GM23338 (cell line): ENCODE measurements around the gene NCAPD3. TPM values are rescaled to one million over a fixed set of nuclear protein-coding genes. Genes with fewer than 3 reads are reported as not detected.

Experiments used
- ATAC-seq: fragments of 200-7000 bp; cut with Tn5 transposase; 3 replicates; pipeline ENCODE4 v1.9.1; 2020
- DNase-seq: peaks from one replicate; pipeline ENCODE4 v3.0.0-alpha.2; 2015; ENCODE audit warnings: low spot score
- H2AFZ ChIP-seq: fragments of 200-600 bp; sonication (generic); 2 replicates; pipeline ENCODE4 v1.8.0; 2016; ENCODE audit warnings: antibody characterized with exemption, mild to moderate bottlenecking, moderate library complexity
- H3F3A ChIP-seq: fragments of 200-600 bp; sonication (generic); replicated peaks from 2 replicates; pipeline ENCODE4 v1.8.0; 2017; ENCODE audit warnings: antibody characterized with exemption, mixed run types, low read depth
- H3K27ac ChIP-seq: fragments of 200-600 bp; sonication (generic); 2 replicates; pipeline ENCODE4 v1.6.1; 2016; ENCODE audit warnings: low read depth
- H3K27me3 ChIP-seq: fragments of 200-600 bp; sonication (generic); 2 replicates; pipeline ENCODE4 v1.8.0; 2016; ENCODE audit warnings: mild to moderate bottlenecking, mixed run types, moderate library complexity; ENCODE audit not compliant: insufficient read depth
- H3K36me3 ChIP-seq: fragments of 200-600 bp; sonication (generic); 2 replicates; pipeline ENCODE4 v1.8.0; 2016; ENCODE audit warnings: mild to moderate bottlenecking; ENCODE audit not compliant: insufficient read depth
- H3K4me1 ChIP-seq: fragments of 200-600 bp; sonication (generic); 2 replicates; pipeline ENCODE4 v1.8.0; 2016; ENCODE audit warnings: mild to moderate bottlenecking, moderate library complexity; ENCODE audit not compliant: insufficient read depth
- H3K4me2 ChIP-seq: fragments of 200-600 bp; sonication (generic); 2 replicates; pipeline ENCODE4 v1.7.1; 2017; ENCODE audit warnings: mixed run types
- H3K4me3 ChIP-seq: fragments of 200-600 bp; sonication (generic); 2 replicates; pipeline ENCODE4 v1.6.1; 2016; ENCODE audit warnings: mixed run types
- H3K79me2 ChIP-seq: fragments of 200-600 bp; sonication (generic); replicated peaks from 2 replicates; pipeline ENCODE4 v1.8.0; 2017; ENCODE audit warnings: mild to moderate bottlenecking; ENCODE audit not compliant: insufficient read depth
- H3K9me2 ChIP-seq: fragments of 200-600 bp; sonication (generic); 2 replicates; pipeline ENCODE4 v1.8.0; 2017; ENCODE audit not compliant: insufficient read depth
- H4K20me1 ChIP-seq: fragments of 200-600 bp; sonication (generic); replicated peaks from 2 replicates; pipeline ENCODE4 v1.8.0; 2017; ENCODE audit warnings: mild to moderate bottlenecking; ENCODE audit not compliant: insufficient read depth
- H3K27ac Mint-ChIP-seq: 2 replicates; pipeline ENCODE4 v1.8.0; 2020; ENCODE audit warnings: inconsistent platforms, mild to moderate bottlenecking, moderate library complexity, mixed read lengths
- H3K27me3 Mint-ChIP-seq: 3 replicates; pipeline ENCODE4 v1.8.0; 2022; ENCODE audit warnings: low read depth, mild to moderate bottlenecking, moderate library complexity, mixed read lengths, inconsistent platforms; ENCODE audit not compliant: insufficient read depth, poor library complexity
- H3K36me3 Mint-ChIP-seq: 3 replicates; pipeline ENCODE4 v1.8.0; 2021; ENCODE audit warnings: low read depth, mild to moderate bottlenecking, inconsistent platforms, moderate library complexity, mixed read lengths
- H3K4me1 Mint-ChIP-seq: 3 replicates; pipeline ENCODE4 v1.8.0; 2020; ENCODE audit warnings: mild to moderate bottlenecking, inconsistent platforms, mixed read lengths
- H3K4me3 Mint-ChIP-seq: 3 replicates; pipeline ENCODE4 v1.8.0; 2021; ENCODE audit warnings: moderate library complexity, mild to moderate bottlenecking, inconsistent platforms, mixed read lengths
- H3K9me3 Mint-ChIP-seq: 3 replicates; pipeline ENCODE4 v1.8.0; 2020; ENCODE audit warnings: moderate library complexity, mild to moderate bottlenecking, inconsistent platforms, mixed read lengths
- CREB1 ChIP-seq: fragments of 250-450 bp; sonication (Bioruptor Pico); IDR thresholded peaks from 2 replicates; pipeline ENCODE4 v1.5.0; 2020; ENCODE audit warnings: low read depth, mild to moderate bottlenecking, moderate library complexity
- CTCF ChIP-seq, 2 experiments: fragments of 200-600 bp in 1 of 2; sonication (generic) in 1 of 2; conservative IDR thresholded peaks; 2 replicates each; pipeline versions ENCODE4 v1.5.1 to v1.6.1; 2016 to 2017; ENCODE audit warnings: antibody characterized with exemption in 2 of 2, low read depth in 2 of 2, mild to moderate bottlenecking in 2 of 2, moderate library complexity in 1 of 2
- ETS1 ChIP-seq: IDR thresholded peaks from 2 replicates; pipeline ENCODE4 v1.6.1; 2016; ENCODE audit warnings: antibody characterized with exemption
- EZH2 ChIP-seq: fragments of 200-600 bp; sonication (generic); IDR thresholded peaks from one replicate; pipeline ENCODE4 v1.8.0; 2017; ENCODE audit warnings: antibody characterized with exemption, mild to moderate bottlenecking, low read depth; ENCODE audit not compliant: unreplicated experiment
- EZH2phosphoT487 ChIP-seq: fragments of 200-600 bp; sonication (generic); IDR thresholded peaks from one replicate; pipeline ENCODE4 v1.8.1; 2018; ENCODE audit warnings: antibody characterized with exemption; ENCODE audit not compliant: unreplicated experiment
- JUNB ChIP-seq: IDR thresholded peaks from one replicate; pipeline ENCODE4 v1.6.1; 2016; ENCODE audit warnings: antibody characterized with exemption; ENCODE audit not compliant: unreplicated experiment
- NANOG ChIP-seq: IDR thresholded peaks from 2 replicates; pipeline ENCODE4 v1.6.1; 2016; ENCODE audit warnings: antibody characterized with exemption, borderline replicate concordance
- POLR2AphosphoS5 ChIP-seq: IDR thresholded peaks from 2 replicates; pipeline ENCODE4 v1.6.1; 2016; ENCODE audit warnings: antibody characterized with exemption, low read depth
- REST ChIP-seq: IDR thresholded peaks from one replicate; pipeline ENCODE4 v1.6.1; 2018; ENCODE audit warnings: antibody characterized with exemption; ENCODE audit not compliant: unreplicated experiment
- STAT1 ChIP-seq: IDR thresholded peaks from one replicate; pipeline ENCODE4 v1.6.1; 2016; ENCODE audit warnings: antibody characterized with exemption; ENCODE audit not compliant: unreplicated experiment
- ZNF114 ChIP-seq: fragments of 250-450 bp; sonication (Bioruptor Pico); IDR thresholded peaks from 2 replicates; pipeline ENCODE4 v1.5.0; 2020; ENCODE audit warnings: mild to moderate bottlenecking, moderate library complexity
- ZNF331 ChIP-seq: fragments of 250-450 bp; sonication (Bioruptor Pico); IDR thresholded peaks from 2 replicates; pipeline ENCODE4 v1.5.0; 2020; ENCODE audit warnings: low read depth, mild to moderate bottlenecking, moderate library complexity
- ZNF462 ChIP-seq: fragments of 250-450 bp; sonication (Bioruptor Pico); IDR thresholded peaks from 2 replicates; pipeline ENCODE4 v1.5.0; 2020; ENCODE audit warnings: mild to moderate bottlenecking, moderate library complexity
- polyA plus RNA-seq: library from polyadenylated mRNA; unstranded; fragments of >200 nt; fragmentation: Nextera tagmentation; extraction: Ambion mirVana; gene quantifications from 2 replicates; pipeline ENCODE4 v1.2.1, GENCODE V29; 2016
- total RNA-seq: library from RNA; depleted of rRNA; stranded (reverse); fragments of >200 nt; shearing (Covaris generic); gene quantifications from 2 replicates; pipeline ENCODE4 v1.2.3, GENCODE V29; 2014

The NCAPD3 gene
- total and polyA plus RNA-seq, 2 experiments from 2014 or later: 37.1 to 49.8 TPM

- 0 out of 2 replicates have a peak overlapping the region, but pooled peaks have one; percentile 17 for H3K4me3 ChIP-seq
These were observed 3.1 kb upstream of the NCAPD3 start for GRCh38 chr11:134226806-134227325.

More at GRCh38 chr11:134226806-134227325, 3.1 kb upstream of the NCAPD3 start:
- Histone ChIP-seq H3K36me3 (no peaks in the 10 kb centered on the region), H3K27ac (no peak overlapping the region), H3K79me2 (peaks cover 52% of the 10 kb centered on the region), H3K9me2 (no peaks in the 10 kb centered on the region), H2AFZ (no peak overlapping the region), H3K4me1 (peaks cover 17% of the 10 kb centered on the region), H3F3A (0 out of 2 replicates have a peak, but pooled peaks cover 2% of the 10 kb centered on the region), H3K27me3 (peaks cover 13% of the 10 kb centered on the region; the same call in 1 of the 2 replicates), H3K4me2 (no peak overlapping the region), H4K20me1 (peaks cover 24% of the 10 kb centered on the region)
- Mint-ChIP-seq H3K4me3 (no peak overlapping the region), H3K36me3 (peaks cover 4% of the 10 kb centered on the region; the same call in 1 of the 3 replicates), H3K27me3 (peaks cover 12% of the 10 kb centered on the region), H3K9me3 (no peaks in the 10 kb centered on the region), H3K4me1 (peaks cover 30% of the 10 kb centered on the region), H3K27ac (no peak overlapping the region)
- no peak for TF ChIP-seq CTCF (conservative IDR thresholded peaks at IDR 0.05; ENCODE audit: low read depth in 2 of 2)
- TF ChIP-seq EZH2phosphoT487: no peak
- TF ChIP-seq ZNF114: no peak
- no peak for TF ChIP-seq ETS1
- no peak for TF ChIP-seq JUNB
- TF ChIP-seq EZH2: no peak
- no peak for TF ChIP-seq CREB1
- TF ChIP-seq STAT1: no peak
- TF ChIP-seq POLR2AphosphoS5: no peak
- TF ChIP-seq NANOG: no peak
- TF ChIP-seq REST: no peak
- no peak for TF ChIP-seq ZNF331 (CRISPR knock-in tag)
- TF ChIP-seq ZNF462 (CRISPR knock-in tag): no peak
- ATAC-seq (no peak), DNase-seq (no peak)
